SIG-M5 treated with dmso at 0.1 percent for 504 hours (cell line): Measurements from ENCODE around the gene TRUB1.

Experiments
- DNase-seq: peaks from one replicate; lab custom pipeline; 2025; ENCODE audit not compliant: unreplicated experiment; lab: John Stamatoyannopoulos, UW

The TRUB1 gene

GRCh38 chr10:114974625-114975024 is 36.6 kb downstream of the TRUB1 start:
- DNase-seq: no peak

- DNase-seq: no peak
Measured at GRCh38 chr10:114975091-114975490, 37.1 kb downstream of the TRUB1 start.

GRCh38 chr10:114982989-114983388 is 45.0 kb downstream of the TRUB1 start:
- no peak for DNase-seq

GRCh38 chr10:114987995-114988394 is 50.0 kb downstream of the TRUB1 start:
- DNase-seq: no peak

- DNase-seq: peak; percentile 8
Measured at GRCh38 chr10:114990586-114990985, 52.6 kb downstream of the TRUB1 start.

GRCh38 chr10:114990991-114991390 is 53.0 kb downstream of the TRUB1 start:
- no peak for DNase-seq

GRCh38 chr10:114992189-114992775 is 54.3 kb downstream of the TRUB1 start:
- DNase-seq: no peak

GRCh38 chr10:114995468-114996247 is 57.7 kb downstream of the TRUB1 start:
- no peak for DNase-seq

- no peak for DNase-seq
Measured at GRCh38 chr10:114996542-114996941, 58.5 kb downstream of the TRUB1 start.

- DNase-seq: no peak
Measured at GRCh38 chr10:114998993-114999392, 61.0 kb downstream of the TRUB1 start.

- no peak for DNase-seq
Measured at GRCh38 chr10:115001506-115002381, 63.7 kb downstream of the TRUB1 start.

GRCh38 chr10:115003396-115003795 is 65.4 kb downstream of the TRUB1 start:
- DNase-seq: no peak

GRCh38 chr10:115004236-115004862 is 66.4 kb downstream of the TRUB1 start:
- DNase-seq: no peak

GRCh38 chr10:115005771-115006170 is 67.8 kb downstream of the TRUB1 start:
- DNase-seq: no peak

GRCh38 chr10:115018185-115018931 is 80.4 kb downstream of the TRUB1 start:
- DNase-seq: no peak

GRCh38 chr10:115020449-115020848 is 82.5 kb downstream of the TRUB1 start:
- no peak for DNase-seq

- DNase-seq: no peak
Measured at GRCh38 chr10:115022733-115023132, 84.7 kb downstream of the TRUB1 start.

GRCh38 chr10:115023715-115024114 is 85.7 kb downstream of the TRUB1 start:
- no peak for DNase-seq

- no peak for DNase-seq
Measured at GRCh38 chr10:115024371-115024770, 86.4 kb downstream of the TRUB1 start.

GRCh38 chr10:115026056-115026745 is 88.2 kb downstream of the TRUB1 start:
- DNase-seq: no peak
